ENCODE data around the gene HCRTR1.

The HCRTR1 gene

DNA sequence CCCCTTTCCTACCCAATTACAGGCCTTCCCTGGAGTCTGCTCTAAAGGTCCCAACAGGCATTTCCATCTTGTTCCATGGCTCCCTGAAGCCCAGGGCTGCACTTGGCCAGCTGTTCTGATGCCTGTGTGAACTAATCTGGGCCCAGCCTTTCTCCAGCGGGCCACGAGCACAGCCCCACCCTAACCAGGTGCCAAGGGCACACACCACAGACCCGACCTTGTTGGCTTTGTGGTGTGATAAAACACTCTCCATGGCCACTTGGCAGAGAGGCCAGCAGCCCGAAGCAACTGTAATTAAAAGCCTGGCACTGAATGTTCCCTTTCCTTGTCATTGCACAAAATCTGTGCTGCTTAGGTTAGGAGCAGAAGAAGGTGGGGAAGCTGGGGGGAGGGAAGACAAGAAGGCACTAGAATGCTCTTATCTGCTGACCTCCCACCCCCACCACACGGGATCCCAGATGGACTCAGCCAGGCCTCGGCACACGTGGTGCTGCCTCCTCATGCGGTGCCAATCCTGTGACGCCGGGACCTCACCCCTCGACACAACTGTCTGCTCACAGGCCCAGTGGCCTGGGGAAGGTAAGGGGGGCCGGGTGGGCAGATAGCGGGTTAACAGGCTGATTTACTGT lies 9.9 kb downstream of the HCRTR1 start:
- no peak for DNase-seq

GRCh38 chr1:31627930-31628559 lies 10.6 kb downstream of the HCRTR1 start:
- no peak for DNase-seq

- DNase-seq: no peak
Observed at GRCh38 chr1:31628931-31629556, 11.6 kb downstream of the HCRTR1 start.

GRCh38 chr1:31632649-31633048 lies 15.2 kb downstream of the HCRTR1 start:
- DNase-seq: no peak

GRCh38 chr1:31633117-31633516 lies 15.6 kb downstream of the HCRTR1 start:
- DNase-seq: no peak

GRCh38 chr1:31637915-31638673 lies 20.6 kb downstream of the HCRTR1 start:
- no peak for DNase-seq

- DNase-seq: no peak
Observed at GRCh38 chr1:31639543-31639942, 22.1 kb downstream of the HCRTR1 start.

DNA sequence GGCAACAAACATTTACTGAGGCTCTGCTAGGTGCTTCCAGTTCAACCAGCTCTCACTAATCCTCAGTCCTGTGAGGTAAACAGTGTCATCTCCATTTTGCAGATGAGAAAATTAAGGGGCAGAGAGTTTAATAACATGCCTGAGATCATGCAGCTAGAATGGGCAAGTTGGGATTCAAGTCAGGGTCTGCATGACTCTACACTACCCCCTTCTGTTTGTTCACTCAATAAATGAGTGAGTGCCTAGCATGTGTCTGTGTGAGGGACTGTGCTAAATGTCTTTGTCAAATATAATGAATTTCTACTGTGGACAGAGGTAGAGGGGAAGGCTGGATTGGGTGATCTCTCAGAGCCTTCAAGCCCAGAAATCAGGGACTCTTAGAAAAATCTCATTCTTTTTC lies 22.7 kb downstream of the HCRTR1 start:
- no peak for DNase-seq

DNA sequence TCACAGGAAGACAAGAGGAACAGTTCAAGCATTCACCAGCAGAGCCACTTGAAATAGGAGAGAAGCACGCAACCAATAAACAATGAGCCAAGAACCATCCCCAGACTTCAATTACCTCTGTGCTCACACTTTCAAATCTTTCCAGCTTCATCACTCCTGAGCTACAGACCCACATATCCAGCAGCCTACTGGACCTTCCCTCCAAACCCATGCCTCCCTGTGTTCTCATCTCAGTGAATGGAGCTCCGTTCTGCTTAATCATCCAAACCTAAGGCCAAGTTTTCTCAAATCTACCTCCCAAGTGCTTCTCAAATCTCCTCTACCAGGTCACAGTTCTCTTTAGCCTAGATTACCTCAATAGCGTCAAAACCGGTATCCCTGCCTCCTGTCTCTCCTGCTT lies 23.5 kb downstream of the HCRTR1 start:
- DNase-seq: no peak

GRCh38 chr1:31642366-31642765 lies 24.9 kb downstream of the HCRTR1 start:
- DNase-seq: no peak

- no peak for DNase-seq
Observed at GRCh38 chr1:31642897-31643296, 25.4 kb downstream of the HCRTR1 start.

- DNase-seq: no peak
Observed at GRCh38 chr1:31643976-31644559, 26.6 kb downstream of the HCRTR1 start.

DNA sequence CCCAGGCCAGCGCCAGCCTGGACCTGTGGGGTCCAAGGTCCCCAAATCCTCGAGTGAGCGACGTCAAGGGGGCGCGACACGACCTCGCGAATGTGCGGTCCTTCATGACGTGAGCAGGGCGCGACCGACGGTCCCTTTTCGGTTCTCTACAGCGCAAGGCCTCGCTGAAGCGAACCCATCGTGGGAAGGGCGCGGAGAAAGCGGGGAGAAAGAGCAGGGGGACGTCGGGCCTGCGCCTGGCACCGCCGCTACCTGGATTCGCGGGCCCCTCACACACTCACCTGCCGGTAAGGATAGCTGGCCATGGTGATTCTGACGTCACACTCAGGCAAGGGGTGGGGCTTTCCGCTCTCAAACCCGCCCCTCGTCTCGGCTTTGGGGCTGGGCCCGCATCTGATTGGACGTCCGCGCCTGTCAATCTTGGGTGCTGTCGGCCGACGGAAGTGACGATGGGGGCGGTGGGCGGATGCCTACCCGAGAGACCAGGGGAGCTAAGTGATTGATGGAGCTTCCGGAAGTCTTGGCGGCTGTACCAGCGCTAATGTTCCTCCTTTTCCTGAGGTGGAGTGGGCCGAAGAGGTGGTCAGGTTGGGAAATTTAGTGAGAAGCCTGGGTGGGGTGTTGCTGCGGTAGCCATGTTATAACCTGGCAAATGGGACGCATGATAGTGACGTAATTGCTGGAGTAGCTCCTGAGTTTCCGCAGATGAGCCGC lies 27.2 kb downstream of the HCRTR1 start, which contains the start of gene PEF1:
Gene PEF1, minus strand, starts transcription at position 317 of the 714 bp plus-strand sequence. Its CDS starts 12 bp downstream, at position 305.
- DNase-seq: peak; percentile 99

GRCh38 chr1:31645274-31645568 lies 27.7 kb downstream of the HCRTR1 start:
- DNase-seq: no peak

DNA sequence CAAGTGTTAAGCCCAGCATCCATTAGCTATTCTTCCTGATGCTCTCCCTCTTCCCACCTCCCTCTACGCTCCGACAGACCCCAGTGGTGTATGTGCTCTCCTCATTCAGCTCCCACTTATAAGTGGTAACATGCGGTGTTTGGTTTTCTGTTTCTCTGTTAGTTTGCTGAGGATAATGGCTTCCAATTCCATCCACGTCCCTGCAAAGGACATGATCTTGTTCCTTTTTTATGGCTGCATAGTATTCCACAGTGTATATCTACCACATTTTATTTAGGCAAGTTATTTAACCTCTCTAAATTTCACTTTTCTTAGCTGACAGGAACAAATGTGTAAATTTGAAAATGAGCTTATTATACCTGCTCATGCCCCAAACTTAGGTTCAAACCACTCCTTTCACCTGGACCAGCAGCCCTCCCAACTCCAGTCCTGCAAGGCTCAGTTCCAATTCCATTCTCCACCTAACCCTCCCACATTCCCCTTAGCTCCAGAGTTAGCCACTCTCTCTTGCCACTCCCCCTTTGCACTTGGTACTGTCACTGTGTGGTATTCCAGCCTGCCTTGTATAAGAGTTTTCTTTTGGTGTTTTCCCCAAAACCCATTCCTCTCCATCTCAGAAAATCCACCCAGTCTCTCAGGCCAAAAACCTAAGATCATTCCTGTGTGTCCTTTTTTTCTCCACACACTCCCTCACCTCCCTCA lies 28.9 kb downstream of the HCRTR1 start:
- no peak for DNase-seq

GRCh38 chr1:31647106-31647505 lies 29.6 kb downstream of the HCRTR1 start:
- DNase-seq: no peak

- DNase-seq: no peak
Observed at GRCh38 chr1:31648190-31648589, 30.7 kb downstream of the HCRTR1 start.

DNA sequence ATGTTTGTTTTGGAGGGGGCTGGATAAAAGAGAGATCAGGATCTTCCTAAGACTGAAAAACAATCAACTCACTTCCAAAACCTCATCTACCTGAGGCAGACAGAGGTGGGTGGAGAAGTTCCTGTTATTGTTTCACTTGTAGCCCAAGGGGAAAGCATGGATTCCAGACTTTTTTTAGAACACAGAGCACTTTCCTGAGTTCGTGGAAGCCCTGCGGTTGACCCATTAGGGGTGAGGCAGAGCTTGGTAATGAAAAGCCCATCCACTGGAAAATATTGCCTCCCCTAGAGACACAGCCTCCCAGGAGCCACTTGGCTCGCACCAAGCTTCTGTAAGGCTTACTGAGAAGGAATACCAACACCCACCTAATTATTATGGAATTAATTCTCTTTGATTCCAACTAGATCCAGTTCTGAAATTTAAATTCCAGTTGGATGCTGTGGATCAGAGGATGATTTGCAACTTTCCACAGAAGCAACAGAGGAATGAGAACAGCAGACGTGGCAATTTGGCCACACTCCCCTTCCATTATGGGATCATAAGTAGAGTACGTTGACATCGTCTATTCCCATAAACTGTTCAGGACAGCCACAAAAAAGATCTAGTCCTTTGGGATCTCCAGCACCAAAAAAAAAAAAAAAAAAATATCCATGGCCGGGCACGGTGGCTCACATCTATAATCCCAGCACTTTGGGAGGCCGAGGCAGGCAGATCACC lies 31.3 kb downstream of the HCRTR1 start:
- no peak for DNase-seq

DNA sequence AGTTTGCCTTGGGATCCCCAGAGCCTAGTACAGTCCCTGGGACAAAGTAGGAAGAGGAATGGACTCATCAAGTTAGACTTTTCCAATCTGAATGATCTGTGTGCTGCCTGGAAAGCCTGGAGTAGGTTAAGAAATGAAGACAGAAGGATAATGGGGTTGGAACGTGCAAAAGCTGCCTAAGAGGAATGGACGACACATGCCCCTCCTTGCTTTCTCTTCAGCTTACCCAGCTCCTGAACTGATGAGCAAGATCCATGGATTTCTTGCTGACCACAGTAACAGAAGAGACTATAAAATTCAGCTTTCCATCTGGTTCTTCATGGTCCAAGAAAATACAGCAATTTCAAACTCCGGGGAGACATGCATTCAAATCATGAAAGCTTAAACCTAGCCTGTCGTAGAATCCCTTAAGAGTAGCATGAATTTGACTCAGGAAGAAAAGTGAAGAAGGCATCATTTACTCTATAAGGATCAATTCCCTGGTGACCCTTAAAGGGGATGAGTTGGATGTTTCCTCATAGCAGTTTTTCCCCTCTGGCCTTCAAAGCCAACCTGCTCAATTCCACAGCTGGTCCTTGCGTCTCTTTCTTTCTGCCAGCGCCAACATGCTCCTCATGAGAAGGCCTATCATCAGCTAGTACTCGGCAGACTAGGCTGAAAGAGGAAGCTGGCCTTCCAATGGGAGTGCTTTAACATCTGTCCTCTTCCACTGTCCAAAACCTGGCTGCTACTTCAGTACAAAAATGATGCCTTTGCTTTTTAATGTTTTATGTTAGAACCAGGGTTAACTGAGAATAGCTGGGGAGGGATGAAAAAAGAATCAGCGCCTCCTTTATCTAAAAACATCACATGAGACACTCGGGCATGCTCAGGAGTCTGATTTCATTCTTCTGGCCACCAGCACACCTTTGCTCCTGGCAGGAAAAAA lies 32.9 kb downstream of the HCRTR1 start:
- no peak for DNase-seq

DNA sequence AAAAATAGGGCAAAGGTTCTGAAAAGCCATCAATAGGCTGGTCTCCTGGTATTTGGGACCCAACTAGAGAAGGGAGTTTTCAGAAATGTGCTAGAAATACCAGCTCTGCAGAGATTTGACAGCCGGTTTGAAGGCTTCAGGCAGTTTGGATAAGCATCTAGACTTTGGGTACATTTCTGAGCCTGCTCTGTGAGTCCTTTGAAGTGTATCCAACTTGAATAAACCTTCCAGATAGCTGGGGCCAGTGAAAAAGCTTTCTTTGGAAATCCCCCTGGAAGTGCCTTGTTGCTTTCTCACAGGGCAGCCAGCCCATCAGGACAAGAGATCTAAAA lies 33.6 kb downstream of the HCRTR1 start:
- DNase-seq: no peak
